IMR-90 (cell line): ENCODE data around the gene RAB28. TPM values are rescaled to one million over a fixed set of nuclear protein-coding genes. Genes with fewer than 3 reads are reported as not detected.
A peak's percentile ranks its signal among the peaks of the same experiment; 100 is the strongest.

Source experiments
- ATAC-seq: fragments of 200-7000 bp; cut with Tn5 transposase; 2 replicates; pipeline ENCODE4 v1.9.1; 2020; ENCODE audit warnings: low read depth, mild to moderate bottlenecking, moderate library complexity
- BruUV-seq: library from RNA; stranded (reverse); fragments of 400-500 nt; replicated peaks from 2 replicates; lab custom pipeline; 2021; lab: Mats Ljungman, UMichigan
- CTCF ChIA-PET: fragments of 300-600 bp; formaldehyde crosslinking; extraction: SDS; loops from one replicate; lab custom pipeline; 2021; ENCODE audit warnings: antibody characterized with exemption; lab: Yijun Ruan, JAX
- POLR2A ChIA-PET: fragments of 300-600 bp; sonication (Branson Sonifier 250); formaldehyde crosslinking; loops from one replicate; lab custom pipeline; 2022; ENCODE audit warnings: antibody characterized with exemption; ENCODE audit not compliant: unreplicated experiment; lab: Charles Lee
- DNase-seq: peaks from one replicate; pipeline ENCODE4 v3.0.0; 2013
- H2AFZ ChIP-seq: replicated peaks from 2 replicates; pipeline ENCODE3; 2013; ENCODE audit warnings: low read length, mild to moderate bottlenecking; ENCODE audit not compliant: poor library complexity
- H2AK5ac ChIP-seq: 2 replicates; pipeline ENCODE4 v1.6.1; 2013; ENCODE audit warnings: low read depth, low read length, inconsistent platforms
- H2AK9ac ChIP-seq: replicated peaks from 2 replicates; pipeline ENCODE3; 2013; ENCODE audit warnings: mild to moderate bottlenecking, low read depth, low read length, moderate library complexity; ENCODE audit not compliant: poor library complexity
- H2BK120ac ChIP-seq: 2 replicates; pipeline ENCODE4 v1.6.1; 2013; ENCODE audit warnings: low read depth, low read length, inconsistent platforms
- H2BK15ac ChIP-seq: 3 replicates; pipeline ENCODE4 v1.6.1; 2013; ENCODE audit warnings: low read depth, low read length, inconsistent platforms
- H2BK20ac ChIP-seq: 2 replicates; pipeline ENCODE4 v1.6.1; 2013; ENCODE audit warnings: low read depth, mild to moderate bottlenecking, inconsistent platforms, low read length, moderate library complexity
- H2BK5ac ChIP-seq: 2 replicates; pipeline ENCODE4 v1.6.1; 2013; ENCODE audit warnings: mild to moderate bottlenecking, low read depth, low read length, inconsistent platforms; ENCODE audit not compliant: poor library complexity, severe bottlenecking
- H3K14ac ChIP-seq: replicated peaks from 2 replicates; pipeline ENCODE4 v1.6.1; 2013; ENCODE audit warnings: low read depth, low read length, inconsistent platforms
- H3K18ac ChIP-seq: 2 replicates; pipeline ENCODE4 v1.6.1; 2013; ENCODE audit warnings: low read depth, low read length, control low read depth
- H3K23ac ChIP-seq: 2 replicates; pipeline ENCODE4 v1.6.1; 2013; ENCODE audit warnings: low read depth, low read length, inconsistent platforms
- H3K27ac ChIP-seq: 2 replicates; pipeline ENCODE4 v1.5.1; 2013; ENCODE audit warnings: mild to moderate bottlenecking, control low read depth, low read length; ENCODE audit not compliant: insufficient read depth
- H3K27me3 ChIP-seq: 2 replicates; pipeline ENCODE4 v1.6.1; 2013; ENCODE audit warnings: low read length; ENCODE audit not compliant: control insufficient read depth, insufficient read depth
- H3K36me3 ChIP-seq: 2 replicates; pipeline ENCODE4 v1.6.1; 2013; ENCODE audit warnings: low read length, mixed read lengths; ENCODE audit not compliant: control insufficient read depth, insufficient read depth
- H3K4ac ChIP-seq: 2 replicates; pipeline ENCODE4 v1.6.1; 2013; ENCODE audit warnings: low read depth, low read length, inconsistent platforms
- H3K4me1 ChIP-seq: 2 replicates; pipeline ENCODE4 v1.6.1; 2013; ENCODE audit warnings: low read length, mixed read lengths; ENCODE audit not compliant: control insufficient read depth, insufficient read depth
- H3K4me2 ChIP-seq: 2 replicates; pipeline ENCODE4 v1.6.1; 2013; ENCODE audit warnings: low read depth, mild to moderate bottlenecking, control low read depth, low read length, moderate library complexity
- H3K4me3 ChIP-seq: 2 replicates; pipeline ENCODE4 v1.5.1; 2013; ENCODE audit warnings: low read depth, mild to moderate bottlenecking, control low read depth, low read length, moderate library complexity; ENCODE audit not compliant: insufficient read depth
- H3K56ac ChIP-seq: 2 replicates; pipeline ENCODE4 v1.6.1; 2013; ENCODE audit warnings: low read length, inconsistent platforms; ENCODE audit not compliant: insufficient read depth; ENCODE audit errors: extremely low read depth
- H3K79me1 ChIP-seq, 2 experiments: 2 replicates each; pipeline ENCODE4 v1.6.1; 2013; ENCODE audit warnings: low read length in 2 of 2, inconsistent platforms in 1 of 2, low read depth in 1 of 2
- H3K9ac ChIP-seq: 2 replicates; pipeline ENCODE4 v1.6.1; 2013; ENCODE audit warnings: low read depth, low read length, control low read depth
- H3K9me1 ChIP-seq: 2 replicates; pipeline ENCODE4 v1.6.1; 2013; ENCODE audit warnings: low read length, inconsistent platforms; ENCODE audit not compliant: insufficient read depth
- H3K9me3 ChIP-seq: 2 replicates; pipeline ENCODE4 v1.6.1; 2013; ENCODE audit warnings: low read length; ENCODE audit not compliant: control insufficient read depth, insufficient read depth
- H4K20me1 ChIP-seq: 2 replicates; pipeline ENCODE4 v1.6.1; 2013; ENCODE audit warnings: low read length, inconsistent platforms; ENCODE audit not compliant: insufficient read depth
- H4K5ac ChIP-seq: 2 replicates; pipeline ENCODE4 v1.6.1; 2013; ENCODE audit warnings: mild to moderate bottlenecking, low read depth, low read length, control low read depth
- H4K8ac ChIP-seq, 2 experiments: 2 replicates each; pipeline ENCODE4 v1.6.1; 2013; ENCODE audit warnings: low read depth in 2 of 2, low read length in 2 of 2, control low read depth in 1 of 2, inconsistent platforms in 1 of 2
- H4K91ac ChIP-seq: 2 replicates; pipeline ENCODE4 v1.6.1; 2013; ENCODE audit warnings: low read depth, low read length, inconsistent platforms; ENCODE audit not compliant: insufficient read depth
- FOS ChIP-seq: fragments of 150-350 bp; IDR thresholded peaks from 2 replicates; pipeline ENCODE4 v1.6.1; 2016; ENCODE audit warnings: low read depth, low read length
- RFX5 ChIP-seq: IDR thresholded peaks from 2 replicates; pipeline ENCODE4 v1.8.0; 2012; ENCODE audit warnings: low read depth, mild to moderate bottlenecking, low read length, moderate library complexity
- SMC3 ChIP-seq: fragments of 150-350 bp; IDR thresholded peaks from 2 replicates; pipeline ENCODE4 v1.6.1; 2016; ENCODE audit warnings: low read depth, mild to moderate bottlenecking, antibody characterized with exemption, low read length, moderate library complexity
- USF2 ChIP-seq: fragments of 150-350 bp; IDR thresholded peaks from 2 replicates; pipeline ENCODE4 v1.6.1; 2017; ENCODE audit warnings: mild to moderate bottlenecking, antibody characterized with exemption, low read length, low read depth
- WGBS, 2 experiments: methylation state at CpG; one replicate each; pipeline versions ENCODE4 v1.1.5 to v1.1.7; 2013; ENCODE audit warnings: missing lambda C conversion rate in 2 of 2; ENCODE audit not compliant: insufficient read length in 1 of 2; ENCODE audit errors: extremely low coverage in 2 of 2; 5-methylcytosine and 5-hydroxymethylcytosine counted together
- dilution Hi-C: fragments of 300-500 bp; cut with HindIII; formaldehyde crosslinking; loops from one replicate; pipeline ENCODE4 v1.14.3; 2018; ENCODE audit warnings: low sequenced_read_pairs; ENCODE audit not compliant: unreplicated experiment
- in situ Hi-C: fragments of 300-500 bp; cut with MboI; formaldehyde crosslinking; loops from 3 replicates; pipeline ENCODE4 v1.14.3; 2019; ENCODE audit warnings: low sequenced_read_pairs, inconsistent platforms, mixed read lengths
- intact Hi-C: fragments of 100-400 bp; cut with micrococcal nuclease; formaldehyde crosslinking; loops from 2 replicates; pipeline ENCODE4 v1.10.0; 2022
- polyA plus RNA-seq, 3 experiments: library from polyadenylated mRNA; depleted of rRNA; stranded (reverse); fragments of >200 nt; gene quantifications; 2 replicates each; pipeline ENCODE4 v1.2.3, GENCODE V29; 2012; ENCODE audit warnings: low replicate concordance in 1 of 3
- total RNA-seq: library from RNA; depleted of rRNA; stranded (reverse); fragments of >200 nt; gene quantifications from 2 replicates; pipeline ENCODE4 v1.2.3, GENCODE V29; 2012

RAB28 gene
- total and polyA plus RNA-seq, 2 of the 4 experiments (the other 2 are of a cell fraction), result 7.5 to 10.8 TPM

GRCh38 chr4:13525606-13526281 lies 41.6 kb upstream of the RAB28 start (continued):
- TF ChIP-seq FOS, result no peak
- TF ChIP-seq SMC3, result no peak
- TF ChIP-seq RFX5, result no peak

- H3K23ac ChIP-seq, result no peak overlapping the region
- dilution Hi-C loops (no loop called here), in situ Hi-C loops (no loop called here), intact Hi-C loops (no loop called here)
- no peak overlapping the region for H2BK20ac ChIP-seq
- H2BK15ac ChIP-seq, result no peak overlapping the region
- POLR2A ChIA-PET, result interaction anchor here (0.5 kb wide), 1 partner anchor 20 kb away, joined by 4 read pairs; the partner anchor contains the start of gene NKX3-2
- H3K27ac ChIP-seq, result no peak overlapping the region
- no peak for TF ChIP-seq USF2
- H3K79me1 ChIP-seq, result no peaks in the 10 kb centered on the region
- WGBS, 2 experiments, result 11% methylated on average over 12 of the region's 36 CpGs; no CpG with 5 or more reads in 1 of the 2 experiments
- H3K4me3 ChIP-seq, result no peak overlapping the region
- peak; percentile 57 for DNase-seq
- H3K9me1 ChIP-seq, result no peaks in the 10 kb centered on the region
- no peak overlapping the region; the same call in 1 of the 2 replicates for H3K4me2 ChIP-seq
- peaks cover 82% of the 10 kb centered on the region for H3K27me3 ChIP-seq
- H2BK120ac ChIP-seq, result no peak overlapping the region
- H3K9ac ChIP-seq, result no peak overlapping the region
- peaks cover 17% of the 10 kb centered on the region for H3K9me3 ChIP-seq
- H2AK9ac ChIP-seq, result no peak overlapping the region
- ATAC-seq, result peak; percentile 78
- H4K8ac ChIP-seq, result no peak overlapping the region
- H2AFZ ChIP-seq, result peak overlapping the region; percentile 75
- no peak overlapping the region for H4K91ac ChIP-seq
- H4K20me1 ChIP-seq, result no peaks in the 10 kb centered on the region; the same call in 1 of the 2 replicates
- H2BK5ac ChIP-seq, result no peak overlapping the region
- H2AK5ac ChIP-seq, result no peak overlapping the region
- no peak overlapping the region for H3K14ac ChIP-seq
- H3K4ac ChIP-seq, result no peak overlapping the region
- CTCF ChIA-PET, result interaction anchor here (0.7 kb wide), 1 partner anchor 24 kb away, joined by 3 read pairs; no protein-coding TSS in a partner anchor
- no peaks in the 10 kb centered on the region for H3K4me1 ChIP-seq
- no TSS peak for BruUV-seq
- H4K5ac ChIP-seq, result no peak overlapping the region
- H3K36me3 ChIP-seq, result no peaks in the 10 kb centered on the region
- H3K56ac ChIP-seq, result no peak overlapping the region
- H3K18ac ChIP-seq, result no peak overlapping the region
These were observed 40.5 kb upstream of the RAB28 start for GRCh38 chr4:13524504-13525243.
